HFFc6 (cell line): ENCODE results near the gene NCR3LG1. TPM values are rescaled to one million over a fixed set of nuclear protein-coding genes. Genes with fewer than 3 reads are reported as not detected.

Experiments
- DNase-seq: peaks from one replicate; pipeline ENCODE4 v3.0.0-alpha.2; 2018
- H3K27ac Mint-ChIP-seq: 2 replicates; pipeline ENCODE4 v1.8.0; 2020; ENCODE audit warnings: mild to moderate bottlenecking, mixed read lengths
- H3K27me3 Mint-ChIP-seq: 2 replicates; pipeline ENCODE4 v1.8.0; 2021; ENCODE audit warnings: mild to moderate bottlenecking, moderate library complexity, mixed read lengths; ENCODE audit not compliant: insufficient read depth
- H3K36me3 Mint-ChIP-seq: 2 replicates; pipeline ENCODE4 v1.8.0; 2021; ENCODE audit warnings: low read depth, mixed read lengths
- H3K4me1 Mint-ChIP-seq: 2 replicates; pipeline ENCODE4 v1.8.0; 2020; ENCODE audit warnings: low read depth, mixed read lengths
- H3K4me3 Mint-ChIP-seq: 2 replicates; pipeline ENCODE4 v1.8.0; 2020; ENCODE audit warnings: mild to moderate bottlenecking, moderate library complexity, mixed read lengths
- H3K9me3 Mint-ChIP-seq: 2 replicates; pipeline ENCODE4 v1.8.0; 2020; ENCODE audit warnings: mild to moderate bottlenecking, mixed read lengths
- CTCF ChIP-seq: fragments of 200-600 bp; sonication (generic); IDR thresholded peaks from 2 replicates; pipeline ENCODE4 v1.5.0; 2021; ENCODE audit warnings: antibody characterized with exemption, mild to moderate bottlenecking
- total RNA-seq, 6 experiments: library from RNA; stranded (reverse); fragmentation: NEBNext Ultra II Directional; extraction: Animal tissue kit (Norgen Biotek cat#: 25700); gene quantifications; 2 replicates in 1 of 6; 3 replicates in 5 of 6; pipeline ENCODE4 v1.2.3, GENCODE V29; 2021

The NCR3LG1 gene
- total RNA-seq, 6 experiments from 2014 or later: 2.2 to 3.4 (median 2.5) TPM

DNA sequence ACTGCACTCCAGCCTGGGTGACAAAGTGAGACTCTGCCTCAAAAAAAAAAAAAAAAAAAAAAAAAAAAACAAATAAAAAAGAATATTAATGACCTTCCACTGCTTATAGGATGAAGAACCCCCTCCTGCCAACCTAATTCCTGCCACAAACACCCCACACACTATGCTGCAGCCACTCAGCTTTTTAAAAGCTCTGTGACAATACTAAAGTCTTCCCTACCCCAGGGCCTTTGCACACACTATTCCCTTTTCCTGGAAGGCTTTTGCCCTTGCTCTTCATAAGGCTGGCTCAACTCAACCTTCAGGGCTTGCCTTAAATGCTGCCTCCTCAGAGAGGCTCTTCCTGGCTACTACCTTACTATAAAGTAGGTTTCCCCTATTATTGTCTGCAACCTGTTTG is 47.6 kb downstream of the NCR3LG1 start:
- no peak overlapping the region for H3K4me3 Mint-ChIP-seq
- no peaks in the 10 kb centered on the region for H3K9me3 Mint-ChIP-seq
- no peak for DNase-seq
- TF ChIP-seq CTCF: no peak
- H3K36me3 Mint-ChIP-seq: no peaks in the 10 kb centered on the region
- peaks cover 20% of the 10 kb centered on the region for H3K27me3 Mint-ChIP-seq
- H3K4me1 Mint-ChIP-seq: no peaks in the 10 kb centered on the region
- H3K27ac Mint-ChIP-seq: no peak overlapping the region

- no peak for DNase-seq
- no peak overlapping the region for H3K4me3 Mint-ChIP-seq
- TF ChIP-seq CTCF: no peak
- H3K27me3 Mint-ChIP-seq: peaks cover 19% of the 10 kb centered on the region
- H3K36me3 Mint-ChIP-seq: no peaks in the 10 kb centered on the region
- H3K9me3 Mint-ChIP-seq: no peaks in the 10 kb centered on the region
- H3K4me1 Mint-ChIP-seq: no peaks in the 10 kb centered on the region; the same call in 1 of the 2 replicates
- no peak overlapping the region for H3K27ac Mint-ChIP-seq
Measured at GRCh38 chr11:17400048-17400775, 48.6 kb downstream of the NCR3LG1 start.

DNA sequence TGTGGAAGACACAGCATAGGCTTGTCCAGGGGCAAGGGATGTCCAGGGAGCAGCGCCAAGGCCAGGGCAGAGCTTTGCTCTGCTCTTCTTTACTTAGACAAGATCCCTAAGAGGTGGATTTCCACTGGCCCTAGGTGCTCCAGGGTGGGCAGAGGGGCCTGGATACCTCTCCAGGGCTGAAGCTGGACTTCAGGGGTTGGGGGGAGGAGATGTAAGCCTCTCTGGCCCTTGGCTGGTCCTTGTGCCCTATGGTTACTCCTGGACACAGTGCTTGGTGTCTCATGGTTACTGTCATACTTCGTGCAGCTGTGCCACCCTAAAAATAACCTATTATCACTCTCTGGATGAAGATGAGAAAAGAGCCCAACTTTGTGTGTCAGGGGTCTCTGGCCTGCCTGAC is 49.7 kb downstream of the NCR3LG1 start:
- Mint-ChIP-seq H3K4me1 (peaks cover 8% of the 10 kb centered on the region), H3K9me3 (no peaks in the 10 kb centered on the region), H3K27ac (no peak overlapping the region), H3K4me3 (no peak overlapping the region), H3K27me3 (peaks cover 18% of the 10 kb centered on the region), H3K36me3 (no peaks in the 10 kb centered on the region)
- TF ChIP-seq CTCF: no peak
- DNase-seq: no peak

DNA sequence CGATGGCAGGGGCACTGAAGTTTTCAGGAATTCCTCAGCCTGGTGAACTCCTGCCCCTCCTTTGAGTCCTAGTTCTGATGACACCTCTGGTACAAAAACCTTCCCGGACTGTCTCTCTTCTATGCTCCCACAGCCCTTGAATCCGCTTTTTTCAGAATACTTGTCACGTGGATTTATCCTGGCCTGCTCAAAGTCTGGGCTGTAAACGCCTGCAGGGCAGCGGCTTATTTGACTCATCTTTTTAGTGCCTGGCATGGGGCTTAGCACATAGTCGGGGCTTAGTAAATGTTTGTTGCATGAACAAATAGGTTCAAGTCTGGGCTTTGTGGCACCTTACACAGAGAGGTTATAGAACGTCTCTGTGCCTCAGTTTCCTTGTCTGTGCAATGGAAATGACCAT is 50.2 kb downstream of the NCR3LG1 start:
- no peak for TF ChIP-seq CTCF
- H3K36me3 Mint-ChIP-seq: no peaks in the 10 kb centered on the region
- H3K4me1 Mint-ChIP-seq: peaks cover 8% of the 10 kb centered on the region
- H3K4me3 Mint-ChIP-seq: no peak overlapping the region
- no peak for DNase-seq
- no peaks in the 10 kb centered on the region for H3K9me3 Mint-ChIP-seq
- H3K27me3 Mint-ChIP-seq: peaks cover 18% of the 10 kb centered on the region
- no peak overlapping the region for H3K27ac Mint-ChIP-seq

DNA sequence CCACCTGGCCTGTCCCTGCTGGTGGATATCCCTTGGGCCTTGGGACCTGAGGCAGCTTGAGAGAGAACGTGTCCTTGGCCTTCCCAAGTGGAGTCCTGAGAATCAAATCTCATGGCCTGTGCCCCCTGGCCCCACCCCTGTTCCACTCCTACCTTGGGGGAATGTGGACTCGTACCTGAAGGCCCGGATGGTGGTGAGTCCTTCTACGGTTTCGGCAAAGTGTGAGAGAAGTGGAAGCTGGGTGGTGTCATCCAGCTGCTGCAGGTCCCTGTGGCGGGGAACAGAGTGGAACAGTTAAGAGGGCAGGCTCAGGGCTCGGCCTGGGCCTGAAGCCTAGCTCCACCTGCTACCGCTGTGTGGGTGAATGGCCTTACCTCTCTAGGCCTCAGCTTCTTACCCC is 50.9 kb downstream of the NCR3LG1 start:
- Mint-ChIP-seq H3K27ac (no peak overlapping the region), H3K27me3 (peaks cover 21% of the 10 kb centered on the region), H3K4me3 (no peak overlapping the region), H3K4me1 (peaks cover 8% of the 10 kb centered on the region), H3K36me3 (no peaks in the 10 kb centered on the region), H3K9me3 (peaks cover 2% of the 10 kb centered on the region)
- DNase-seq: no peak
- TF ChIP-seq CTCF: no peak
